GM19023 (cell line): ENCODE results near the gene ST6GALNAC3.
"Not testable (repeated sequence)": the region's sequence is repeated elsewhere in the genome, so short reads cannot be mapped to it uniquely, and the experiment has no call there.

ENCODE experiments used
- ATAC-seq: cut with Tn5 transposase; IDR thresholded peaks from one replicate; pipeline ENCODE4 v1.9.1; 2021; ENCODE audit warnings: mild to moderate bottlenecking, moderate library complexity; ENCODE audit not compliant: unreplicated experiment

Gene ST6GALNAC3

GRCh38 chr1:76070538-76070937, 4.0 kb upstream of the ST6GALNAC3 start:
- ATAC-seq: no peak

DNA sequence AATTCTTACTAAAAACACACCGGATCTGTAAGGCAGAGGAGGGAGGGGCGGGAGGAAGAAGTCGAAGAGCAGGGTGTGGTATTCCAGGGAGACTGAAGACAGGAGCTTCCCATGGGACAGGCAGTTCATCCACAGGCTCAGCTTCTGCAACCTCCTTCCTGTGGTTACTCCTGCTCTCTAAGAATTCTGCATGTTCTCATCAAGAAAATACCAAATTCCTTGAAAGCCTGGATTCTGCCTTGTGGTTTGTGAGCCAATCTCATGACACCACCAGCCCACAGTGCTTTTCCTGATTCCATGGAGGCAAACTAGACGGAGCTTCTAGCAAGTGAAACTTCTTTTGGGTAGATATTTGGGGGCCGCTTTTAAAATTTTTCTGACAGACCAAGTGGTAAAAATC, 1.1 kb upstream of the ST6GALNAC3 start:
- no peak for ATAC-seq

DNA sequence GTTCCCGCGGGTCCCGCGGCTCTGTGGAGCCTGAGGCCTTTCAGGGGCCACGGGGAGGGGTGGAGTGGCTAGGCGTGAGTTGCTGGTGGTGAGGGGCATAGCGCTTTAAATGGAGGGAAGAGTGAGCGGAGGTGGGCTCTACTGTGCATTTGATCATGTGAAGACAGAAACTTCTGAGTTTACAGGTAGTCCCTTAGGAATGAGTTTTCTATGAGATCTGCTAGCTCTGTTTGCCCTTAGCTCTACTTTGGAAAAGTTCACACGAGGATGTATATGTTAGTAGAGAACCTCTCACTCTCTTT, 593 bp downstream of the ST6GALNAC3 start:
- ATAC-seq: no peak

DNA sequence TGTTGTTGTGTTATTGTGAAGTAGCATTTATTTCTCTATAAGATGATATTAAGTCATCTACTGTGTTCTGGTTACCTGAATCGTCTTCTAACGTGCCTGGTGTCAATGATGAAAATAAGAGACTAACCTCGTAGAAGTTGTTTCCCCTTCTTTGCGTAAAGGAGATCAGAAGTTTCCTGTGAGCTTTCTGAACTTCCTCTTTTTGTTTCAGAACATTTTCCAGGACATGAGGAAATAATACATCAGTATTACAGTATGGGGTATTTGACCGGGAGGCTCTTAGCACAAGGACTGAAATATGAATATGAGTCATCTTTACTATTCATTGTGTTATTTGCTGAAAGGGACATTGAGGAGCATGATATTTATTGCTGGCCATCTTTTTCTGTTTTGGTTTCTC, 1.3 kb downstream of the ST6GALNAC3 start:
- ATAC-seq: no peak

DNA sequence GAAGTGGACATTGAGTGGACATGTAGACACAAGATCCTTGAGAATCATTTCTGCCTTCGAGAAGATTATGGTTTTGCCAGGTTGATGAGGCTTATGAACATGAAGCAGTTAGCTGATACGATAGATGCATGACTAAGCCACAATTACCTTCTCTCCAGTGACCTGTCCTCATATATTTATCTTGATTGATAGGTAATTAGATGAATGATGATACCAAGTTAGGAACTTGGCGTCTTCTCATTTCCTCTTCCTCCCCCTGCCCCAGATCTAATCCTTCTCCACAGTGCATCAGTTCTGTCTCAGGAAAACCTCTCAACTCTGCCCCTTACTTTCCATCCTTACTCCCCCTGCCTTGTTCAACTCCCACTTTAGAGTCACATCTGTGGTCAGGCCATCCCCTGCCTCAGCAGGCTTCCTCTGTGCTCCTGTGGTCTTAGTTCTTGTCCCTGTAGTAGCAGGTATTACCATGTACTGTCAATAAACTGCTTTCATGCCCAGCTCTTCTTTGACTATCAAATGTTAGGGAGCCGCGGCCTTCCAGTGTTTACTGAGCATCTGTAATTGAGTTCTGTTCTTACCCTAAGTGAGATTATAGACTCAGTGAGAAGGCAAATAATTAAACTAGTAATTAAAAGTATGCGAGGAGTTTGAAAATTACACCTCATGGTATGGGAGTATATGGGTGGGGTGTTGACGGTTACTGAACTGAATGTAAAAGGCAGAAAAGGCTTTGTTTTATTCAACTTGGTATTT, 5.1 kb downstream of the ST6GALNAC3 start:
- no peak for ATAC-seq

DNA sequence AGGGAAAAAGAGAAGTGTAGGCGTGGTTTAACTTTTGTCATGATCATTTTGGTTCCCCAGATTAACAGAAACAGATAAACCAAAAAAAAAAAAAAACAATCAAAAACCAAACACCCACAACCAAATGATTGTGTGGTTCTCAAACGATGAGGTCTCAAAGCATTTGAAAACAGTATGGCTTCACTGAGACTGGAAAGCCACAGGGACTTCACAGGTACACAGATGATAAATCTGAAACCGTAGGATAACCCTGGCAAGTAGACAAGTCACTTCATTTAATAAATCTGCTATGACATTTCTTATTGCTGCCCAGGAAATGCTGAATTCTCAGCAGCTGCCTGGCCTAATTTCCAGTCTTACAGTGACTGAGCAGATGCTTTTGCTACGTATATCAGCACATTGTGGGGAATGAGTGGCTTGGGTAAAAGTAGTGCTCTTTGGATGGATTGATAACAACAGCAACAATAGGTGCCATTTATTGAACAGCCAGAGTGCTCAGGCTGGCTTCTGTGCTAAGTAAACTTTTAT, 6.1 kb downstream of the ST6GALNAC3 start:
- ATAC-seq: no peak

- no peak for ATAC-seq
Measured at GRCh38 chr1:76082062-76082461, 7.5 kb downstream of the ST6GALNAC3 start.

- ATAC-seq: no peak
Measured at GRCh38 chr1:76083189-76083588, 8.6 kb downstream of the ST6GALNAC3 start.

DNA sequence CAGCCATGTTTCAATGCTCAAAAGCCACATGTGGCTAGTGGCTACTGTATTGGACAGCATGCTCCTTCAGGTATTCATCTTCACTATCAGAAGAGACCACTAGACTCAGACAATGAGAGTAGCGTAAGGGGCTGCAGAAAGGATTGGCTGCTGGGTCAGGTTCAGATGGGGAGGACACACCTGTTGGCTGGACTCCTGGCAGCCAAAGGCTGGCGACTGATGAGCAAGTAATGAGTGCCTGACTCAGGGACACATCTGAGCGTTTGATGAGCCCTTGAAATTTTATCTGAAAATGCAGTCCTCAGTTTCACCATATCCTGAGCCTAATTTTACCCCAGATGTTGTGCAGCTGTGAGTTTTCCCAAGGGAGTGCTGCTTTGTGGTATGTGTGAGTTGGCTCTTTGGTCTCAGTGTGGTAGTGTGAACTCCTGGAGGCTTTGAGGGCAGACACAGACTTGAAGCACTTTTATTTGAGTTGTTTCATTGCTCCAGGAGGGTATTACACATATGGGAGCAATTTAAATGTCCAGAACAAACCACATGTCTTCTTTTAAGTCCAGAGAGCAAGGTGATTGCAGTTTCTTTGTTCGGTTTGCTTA, 9.6 kb downstream of the ST6GALNAC3 start:
- ATAC-seq: no peak

DNA sequence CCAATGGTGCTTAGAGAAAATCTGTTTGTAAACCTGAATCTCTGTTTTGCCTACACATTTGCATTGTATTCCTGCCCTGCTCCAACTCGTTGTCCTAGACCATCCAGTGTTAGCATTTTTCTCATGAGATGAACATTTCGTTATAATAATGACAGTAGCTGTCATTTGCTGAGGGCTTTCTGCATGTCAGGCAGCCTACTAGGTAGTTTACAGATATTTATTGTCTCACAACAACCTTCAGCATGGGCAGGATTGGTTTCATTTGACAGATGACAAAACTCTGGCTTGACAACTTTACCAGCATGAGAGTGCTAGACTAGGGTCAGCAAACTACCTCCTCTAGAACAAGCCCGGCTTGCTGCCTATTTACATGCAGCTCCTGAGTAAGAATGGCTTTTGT, 10.1 kb downstream of the ST6GALNAC3 start:
- ATAC-seq: no peak

DNA sequence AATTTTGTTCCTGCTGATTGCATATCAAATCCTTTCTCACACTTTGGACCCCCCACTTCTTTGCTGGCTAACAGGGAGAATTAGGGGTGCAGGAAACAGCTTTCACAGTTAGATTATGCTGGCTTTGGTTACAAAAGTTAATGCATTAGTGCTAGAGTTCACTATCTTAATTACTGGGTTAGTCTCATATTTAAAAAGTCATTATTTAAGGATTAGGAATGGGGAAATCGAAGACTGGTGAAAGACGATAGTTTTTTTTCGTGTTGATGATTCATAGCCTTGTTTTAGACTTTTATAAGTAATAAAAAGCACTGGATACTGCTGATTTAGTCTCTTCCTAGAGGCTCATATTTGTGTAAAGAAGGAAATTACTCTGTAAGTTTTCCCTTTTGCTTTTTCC, 11.6 kb downstream of the ST6GALNAC3 start:
- no peak for ATAC-seq

DNA sequence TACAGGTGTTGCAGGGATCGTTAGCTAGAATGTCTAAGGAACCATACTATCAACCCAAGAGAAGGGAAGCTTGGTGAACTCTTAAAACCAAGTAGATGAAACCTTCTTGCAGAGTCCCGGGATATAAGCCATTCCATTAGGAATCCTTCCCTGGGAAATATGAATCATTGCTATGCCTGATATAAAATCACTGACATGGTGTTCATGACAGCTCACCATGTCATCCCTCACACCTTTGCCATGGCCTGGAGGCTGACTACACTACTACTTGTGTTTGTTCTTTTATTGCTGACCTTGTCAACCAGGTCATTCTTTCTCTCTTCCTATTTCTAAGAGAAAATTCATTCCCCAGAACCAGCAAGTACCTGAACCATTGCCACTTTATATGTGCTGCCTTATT, 12.1 kb downstream of the ST6GALNAC3 start:
- no peak for ATAC-seq

DNA sequence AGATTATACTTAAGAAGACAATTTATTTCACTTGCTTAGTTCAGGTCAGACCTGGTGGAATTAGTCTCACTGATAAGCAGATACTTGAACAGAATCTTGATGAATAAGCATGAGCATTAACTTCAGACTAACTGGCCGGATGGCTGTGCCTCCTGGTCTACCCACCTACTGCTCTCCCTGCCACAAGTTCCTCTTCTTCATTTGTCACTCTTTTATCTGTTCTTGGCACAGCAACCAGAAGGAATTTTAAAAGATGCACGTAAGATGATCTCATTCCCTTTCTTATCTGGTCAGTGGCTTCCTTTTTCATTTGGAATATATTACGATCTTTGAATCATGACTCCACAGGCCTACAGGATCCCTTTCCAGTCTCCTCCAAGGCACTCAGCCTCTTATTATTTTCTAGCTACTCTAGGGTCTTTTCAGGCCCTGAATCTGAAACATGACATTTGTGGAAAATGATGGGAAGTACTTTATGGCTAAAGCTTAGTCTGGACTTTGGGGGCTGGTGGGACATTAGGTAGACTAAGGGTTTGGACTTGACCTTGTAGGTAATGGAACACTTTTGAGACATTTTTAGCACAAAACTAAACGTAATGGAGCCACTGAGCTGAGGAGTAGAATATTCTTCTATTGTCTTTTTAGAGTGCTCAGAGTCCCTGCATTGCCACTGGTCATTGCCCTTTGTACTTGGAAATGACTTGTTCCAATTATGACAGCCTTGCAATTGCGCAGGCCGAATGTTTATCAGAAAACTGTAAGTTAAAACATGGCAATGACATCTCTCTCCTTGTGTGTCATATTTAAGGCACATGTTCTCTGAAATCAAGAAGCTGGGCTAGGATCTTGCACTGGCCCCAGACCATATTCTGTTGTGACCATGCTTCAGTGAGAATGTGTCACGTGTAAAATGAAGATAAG, 16.0 kb downstream of the ST6GALNAC3 start:
- ATAC-seq: no peak

DNA sequence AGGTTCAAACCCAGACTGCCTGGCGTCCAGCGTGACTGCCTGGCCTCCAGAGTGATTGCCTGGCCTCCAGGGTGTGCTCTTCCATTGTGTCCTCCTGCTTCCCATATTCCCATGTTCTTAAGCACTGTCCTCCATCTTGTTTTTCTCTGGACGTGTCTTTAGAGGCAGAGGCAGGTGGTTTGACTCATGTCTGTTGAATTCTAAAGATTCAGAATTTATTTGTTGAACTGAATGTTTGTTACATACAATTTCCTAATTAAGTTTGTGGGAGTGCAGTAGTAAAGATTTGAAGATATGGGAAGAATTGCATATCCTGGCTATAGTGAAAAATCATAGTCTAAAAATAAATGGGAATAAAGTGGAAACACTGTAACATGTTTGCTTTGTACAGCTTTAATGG, 18.3 kb downstream of the ST6GALNAC3 start:
- ATAC-seq: no peak

GRCh38 chr1:76093522-76094312, 19.2 kb downstream of the ST6GALNAC3 start:
- ATAC-seq: no peak

- ATAC-seq: no peak
Measured at GRCh38 chr1:76095802-76096201, 21.3 kb downstream of the ST6GALNAC3 start.

- ATAC-seq: not testable (repeated sequence)
Measured at GRCh38 chr1:76097064-76097463, 22.5 kb downstream of the ST6GALNAC3 start.

GRCh38 chr1:76098845-76099244, 24.3 kb downstream of the ST6GALNAC3 start:
- no peak for ATAC-seq

- ATAC-seq: no peak
Measured at GRCh38 chr1:76101548-76101947, 27.0 kb downstream of the ST6GALNAC3 start.

DNA sequence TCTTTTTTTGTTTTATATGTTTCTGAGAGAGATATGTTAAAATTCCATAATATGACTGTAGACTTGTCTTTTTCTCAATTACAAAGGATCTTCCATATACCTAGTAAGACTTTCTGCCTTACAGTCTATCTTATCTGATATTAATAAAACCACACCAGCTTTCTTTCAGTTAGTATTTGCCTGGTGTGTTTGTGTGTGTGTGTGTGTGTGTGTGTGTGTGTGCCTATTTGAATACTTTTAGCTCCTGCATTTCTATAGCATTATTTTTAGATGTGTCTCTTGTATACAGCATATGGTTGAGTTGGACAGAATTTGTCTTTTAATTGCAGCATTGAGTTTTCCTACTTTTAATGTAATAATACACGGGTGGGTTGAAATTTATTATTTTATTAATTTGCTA, 27.5 kb downstream of the ST6GALNAC3 start:
- ATAC-seq: no peak

DNA sequence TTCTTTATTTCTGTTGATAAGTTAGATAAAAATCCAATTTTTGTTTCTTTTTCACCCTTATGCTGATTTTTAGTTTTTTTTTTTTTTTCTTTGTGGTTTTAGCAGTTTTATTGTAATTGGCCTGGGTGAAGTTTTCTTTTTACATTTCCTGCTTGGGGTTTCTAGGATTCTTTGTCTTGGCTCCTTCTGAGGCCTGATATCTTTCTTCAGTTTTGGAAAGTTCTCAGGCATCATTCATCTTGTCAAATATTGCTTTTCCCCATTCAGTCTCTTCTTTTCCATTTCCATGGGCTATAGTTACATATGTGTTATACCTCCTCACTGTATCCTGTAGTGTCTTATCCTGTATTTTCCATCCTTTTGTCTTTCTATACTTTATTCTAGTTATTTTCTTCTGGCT, 28.5 kb downstream of the ST6GALNAC3 start:
- no peak for ATAC-seq
